ENCODE results near the gene DPH2.

GRCh38 chr1:43974443-43975248, 4.8 kb downstream of the DPH2 start, which contains the start of gene ATP6V0B:
- TF ChIP-seq POLR2AphosphoS5 (IDR thresholded peaks at IDR 0.05; ENCODE audit: borderline replicate concordance, low read depth, low read length), result peak; percentile 78
- TF ChIP-seq EZH2 (IDR thresholded peaks at IDR 0.05), result no peak
